GM12878 (cell line): ENCODE measurements around the gene STX1A.

Source experiments
- EGR1 ChIP-seq, 2 experiments: IDR thresholded peaks; 1 replicate in 1 of 2; 2 replicates in 1 of 2; pipeline ENCODE4 v1.6.1; 2011 to 2012; ENCODE audit warnings: low read depth in 2 of 2, low read length in 2 of 2, borderline replicate concordance in 1 of 2, mild to moderate bottlenecking in 1 of 2, moderate library complexity in 1 of 2
- EZH2 ChIP-seq: IDR thresholded peaks from 2 replicates; pipeline ENCODE4 v1.6.1; 2012; ENCODE audit warnings: low read depth, mild to moderate bottlenecking, control low read depth, inconsistent platforms, low read length, borderline replicate concordance; ENCODE audit not compliant: control insufficient read depth
- GABPA ChIP-seq: IDR thresholded peaks from 2 replicates; pipeline ENCODE4 v1.6.1; 2014; ENCODE audit warnings: antibody characterized with exemption, low read depth, mild to moderate bottlenecking, inconsistent platforms
- JUNB ChIP-seq: IDR thresholded peaks from 2 replicates; pipeline ENCODE4 v1.6.1; 2016; ENCODE audit warnings: antibody characterized with exemption, mild to moderate bottlenecking
- SUZ12 ChIP-seq: fragments of 200-600 bp; sonication (generic); IDR thresholded peaks from one replicate; pipeline ENCODE4 v1.6.1; 2018; ENCODE audit warnings: antibody characterized with exemption, mild to moderate bottlenecking; ENCODE audit not compliant: unreplicated experiment
- YBX1 ChIP-seq: fragments of 450-650 bp; IDR thresholded peaks from 2 replicates; pipeline ENCODE4 v1.6.1; 2016; ENCODE audit warnings: antibody characterized with exemption

- TF ChIP-seq EGR1 (IDR thresholded peaks at IDR 0.05; ENCODE audit: borderline replicate concordance in 1 of 2, low read depth in 2 of 2, low read length in 2 of 2) (no peak), EZH2 (no peak), YBX1 (no peak), SUZ12 (no peak), JUNB (no peak), GABPA (no peak)
Observed at GRCh38 chr7:73746378-73746777, 26.9 kb upstream of the STX1A start.
